Esophagus muscularis mucosa (tissue), 3 donors: ENCODE measurements around the gene FAM107B.

ENCODE experiments used
- POLR2A ChIP-seq: fragments of 450-650 bp; IDR thresholded peaks from one replicate; pipeline ENCODE4 v1.6.1; 2017; ENCODE audit warnings: antibody characterized with exemption, moderate library complexity, mild to moderate bottlenecking, low read depth
- POLR2AphosphoS5 ChIP-seq, 2 donors: sonication (generic); formaldehyde crosslinking; IDR thresholded peaks; one replicate each; pipeline ENCODE4 v1.6.1; 2017; ENCODE audit warnings: antibody characterized with exemption in 2 of 2
- TF ChIP-seq, protein P1 (sequence below), 3 experiments: fragments of 200-600 bp in 2 of 3; fragments of 450-650 bp in 1 of 3; sonication (generic) in 2 of 3; IDR thresholded peaks; one replicate each; pipeline ENCODE4 v1.5.1; 2017 to 2019; ENCODE audit warnings: antibody characterized with exemption in 3 of 3, mild to moderate bottlenecking in 2 of 3, moderate library complexity in 1 of 3

GRCh38 chr10:14742382-14742781 lies 32.3 kb downstream of the FAM107B start:
- TF ChIP-seq POLR2A (no peak), POLR2AphosphoS5 (IDR thresholded peaks at IDR 0.05) (no peak)
- TF ChIP-seq, protein P1, sequence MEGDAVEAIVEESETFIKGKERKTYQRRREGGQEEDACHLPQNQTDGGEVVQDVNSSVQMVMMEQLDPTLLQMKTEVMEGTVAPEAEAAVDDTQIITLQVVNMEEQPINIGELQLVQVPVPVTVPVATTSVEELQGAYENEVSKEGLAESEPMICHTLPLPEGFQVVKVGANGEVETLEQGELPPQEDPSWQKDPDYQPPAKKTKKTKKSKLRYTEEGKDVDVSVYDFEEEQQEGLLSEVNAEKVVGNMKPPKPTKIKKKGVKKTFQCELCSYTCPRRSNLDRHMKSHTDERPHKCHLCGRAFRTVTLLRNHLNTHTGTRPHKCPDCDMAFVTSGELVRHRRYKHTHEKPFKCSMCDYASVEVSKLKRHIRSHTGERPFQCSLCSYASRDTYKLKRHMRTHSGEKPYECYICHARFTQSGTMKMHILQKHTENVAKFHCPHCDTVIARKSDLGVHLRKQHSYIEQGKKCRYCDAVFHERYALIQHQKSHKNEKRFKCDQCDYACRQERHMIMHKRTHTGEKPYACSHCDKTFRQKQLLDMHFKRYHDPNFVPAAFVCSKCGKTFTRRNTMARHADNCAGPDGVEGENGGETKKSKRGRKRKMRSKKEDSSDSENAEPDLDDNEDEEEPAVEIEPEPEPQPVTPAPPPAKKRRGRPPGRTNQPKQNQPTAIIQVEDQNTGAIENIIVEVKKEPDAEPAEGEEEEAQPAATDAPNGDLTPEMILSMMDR (IDR thresholded peaks at IDR 0.05): no peak
